GM18868 (cell line): ENCODE results near the gene SAMSN1.
"Not testable (repeated sequence)": the region's sequence is repeated elsewhere in the genome, so short reads cannot be mapped to it uniquely, and the experiment has no call there.

Experiments used
- ATAC-seq: cut with Tn5 transposase; IDR thresholded peaks from one replicate; pipeline ENCODE4 v1.9.1; 2021; ENCODE audit warnings: mild to moderate bottlenecking, moderate library complexity; ENCODE audit not compliant: unreplicated experiment

Gene SAMSN1

GRCh38 chr21:14533499-14534428 lies 12.4 kb downstream of the SAMSN1 start:
- ATAC-seq, result peak; percentile 88

DNA sequence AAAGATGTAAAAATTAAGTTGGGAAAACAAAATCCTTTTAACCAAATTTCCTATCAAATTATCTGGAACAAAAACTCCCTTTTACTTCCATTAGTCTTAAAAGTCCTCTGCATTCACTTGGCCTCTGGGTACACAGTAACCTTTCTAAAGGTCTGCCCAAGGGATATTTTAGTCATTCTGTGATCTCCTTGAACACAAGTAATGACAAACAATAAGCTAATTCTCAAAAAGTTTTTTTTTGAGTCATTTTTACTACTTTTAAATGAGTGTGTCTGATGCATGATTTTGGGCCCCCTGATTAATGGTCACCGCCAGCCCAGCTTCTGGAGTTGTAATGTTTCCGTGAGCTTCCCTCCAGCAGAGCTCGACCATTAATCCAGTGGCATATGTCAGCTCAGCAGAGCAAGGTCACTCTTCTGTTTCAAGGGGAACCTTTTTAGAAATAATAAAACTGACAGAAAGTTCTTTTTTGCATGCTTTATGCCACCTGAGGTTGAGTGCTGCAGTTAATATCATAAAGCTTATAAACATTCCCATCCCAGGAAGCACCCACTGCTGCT lies 14.3 kb downstream of the SAMSN1 start:
- no peak for ATAC-seq

GRCh38 chr21:14530592-14530991 lies 15.5 kb downstream of the SAMSN1 start:
- no peak for ATAC-seq

GRCh38 chr21:14528815-14529214 lies 17.3 kb downstream of the SAMSN1 start:
- ATAC-seq, result no peak

- no peak for ATAC-seq
These were observed 18.1 kb downstream of the SAMSN1 start for GRCh38 chr21:14527696-14528652.

DNA sequence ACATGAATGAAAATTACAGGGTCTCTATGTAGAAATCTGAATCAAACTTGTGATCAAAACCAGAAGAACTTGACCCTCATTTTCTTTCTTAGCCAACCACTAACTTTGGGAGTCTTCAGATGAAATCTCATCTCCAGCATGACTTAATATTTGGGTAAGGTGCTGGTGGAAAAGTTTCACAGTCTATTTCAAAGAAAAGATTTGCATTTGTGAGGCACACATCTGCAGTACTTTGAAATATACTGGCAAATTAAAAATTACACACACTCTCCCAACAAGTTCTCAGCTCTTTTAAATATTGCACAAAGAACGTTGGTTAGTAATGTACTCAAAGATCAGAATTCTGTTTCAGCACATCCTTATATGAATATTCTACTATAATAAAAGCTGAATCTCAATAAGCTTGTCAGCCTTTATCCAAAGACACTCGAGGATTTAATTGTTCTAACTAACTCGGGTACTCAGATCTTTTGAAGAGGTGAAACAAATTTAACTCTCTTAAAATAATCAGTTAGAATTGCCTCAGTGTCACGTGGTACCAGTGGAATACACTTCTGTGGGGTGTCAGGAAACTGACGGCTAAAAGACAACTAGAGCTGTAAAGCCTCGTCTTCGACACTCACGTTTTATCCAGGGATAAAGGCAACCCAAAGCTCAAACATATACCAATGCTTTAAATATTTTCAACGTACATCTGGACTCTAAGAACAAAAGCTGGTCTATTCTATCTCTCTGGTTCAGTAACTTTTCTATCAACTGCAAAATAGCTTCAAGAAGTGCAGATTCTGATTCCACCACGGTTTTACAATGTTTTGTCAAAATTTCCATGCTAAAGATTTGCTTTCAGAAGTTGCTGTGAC lies 19.0 kb downstream of the SAMSN1 start:
- peak; percentile 26 for ATAC-seq

- ATAC-seq, result no peak
These were observed 19.9 kb downstream of the SAMSN1 start for GRCh38 chr21:14526199-14526598.

DNA sequence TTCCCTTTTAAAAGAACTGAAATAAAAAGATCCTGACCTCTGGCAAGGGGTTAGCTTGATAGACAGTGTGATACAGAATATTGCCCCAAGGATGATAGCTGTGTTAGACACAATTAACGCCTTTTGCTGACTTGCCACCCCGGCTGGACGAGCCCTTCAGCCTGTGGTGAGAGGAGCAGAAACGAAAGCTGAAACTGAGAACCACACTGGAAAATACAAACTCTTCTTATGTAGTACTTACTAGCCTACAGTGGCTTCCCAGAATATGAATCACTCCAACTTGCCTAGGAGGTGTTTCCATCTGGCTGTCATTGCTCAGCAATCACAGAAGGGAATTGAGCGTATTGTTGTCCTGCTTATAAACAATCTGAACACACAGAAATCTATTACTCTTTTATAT lies 22.9 kb downstream of the SAMSN1 start:
- peak; percentile 81 for ATAC-seq

DNA sequence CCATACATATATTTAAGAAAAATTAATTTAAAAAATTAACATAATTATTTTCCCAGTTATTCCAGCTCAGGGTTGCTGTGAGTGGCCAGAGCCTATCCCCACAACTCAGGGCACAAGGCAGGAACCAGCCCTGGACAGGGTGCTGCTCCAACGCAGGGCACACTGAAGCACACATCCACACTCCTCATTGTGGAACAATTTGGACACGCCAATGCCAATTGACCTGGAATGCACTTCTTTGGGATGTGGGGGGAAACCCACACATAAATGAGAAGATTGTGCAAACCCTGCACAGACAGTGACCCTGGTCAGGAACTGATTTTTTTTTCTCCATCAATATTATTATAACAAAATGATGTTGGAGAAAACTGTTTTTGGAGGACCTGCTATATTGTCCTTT lies 23.4 kb downstream of the SAMSN1 start:
- no peak for ATAC-seq

GRCh38 chr21:14520535-14520934 lies 25.6 kb downstream of the SAMSN1 start:
- ATAC-seq, result peak; percentile 40

GRCh38 chr21:14519000-14519399 lies 27.1 kb downstream of the SAMSN1 start:
- ATAC-seq, result no peak

DNA sequence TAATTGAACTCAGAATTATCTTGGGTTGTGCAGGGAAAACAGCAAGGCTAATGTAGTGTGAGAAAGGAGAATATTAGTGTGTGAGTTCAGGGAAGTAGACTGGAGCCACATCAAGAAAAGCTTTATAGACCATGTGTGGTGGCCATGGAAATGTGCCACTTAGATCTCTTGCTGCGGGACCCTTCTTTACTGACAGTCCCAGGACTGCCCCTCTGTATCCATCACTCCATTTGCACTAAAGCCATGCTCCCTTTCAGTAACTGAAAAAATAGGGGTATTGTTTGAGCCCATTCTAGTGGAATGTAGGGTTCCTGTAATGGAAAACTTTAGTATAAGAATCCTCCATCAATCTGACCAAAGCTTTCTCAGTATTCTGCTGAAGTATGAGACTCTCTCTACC lies 32.3 kb downstream of the SAMSN1 start:
- no peak for ATAC-seq

DNA sequence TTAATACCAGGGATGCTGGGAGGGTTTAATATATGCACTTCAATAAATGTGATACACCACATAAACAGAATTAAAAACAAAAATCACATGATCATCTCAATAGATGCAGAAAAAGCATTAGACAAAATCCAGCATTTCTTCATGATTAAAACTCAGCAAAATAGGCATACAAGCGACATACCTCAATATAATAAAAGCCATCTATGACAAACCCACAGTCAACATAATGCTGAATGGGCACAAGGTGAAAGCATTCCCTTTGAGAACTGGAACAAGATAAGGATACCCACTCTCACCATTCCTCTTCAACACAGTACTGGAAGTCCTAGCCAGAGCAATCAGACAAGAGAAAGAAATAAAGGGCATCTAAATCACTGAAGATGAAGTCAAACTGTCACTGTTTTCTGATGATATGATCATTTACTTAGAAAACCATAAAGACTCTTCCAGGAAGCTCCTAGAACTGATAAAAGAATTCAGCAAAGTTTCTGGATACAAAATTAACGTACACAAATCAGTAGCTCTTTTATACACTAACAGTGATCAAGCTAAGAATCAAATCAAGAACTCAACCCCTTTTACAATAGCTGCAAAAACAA lies 39.2 kb downstream of the SAMSN1 start:
- not testable (repeated sequence) for ATAC-seq

GRCh38 chr21:14500873-14501272 lies 45.2 kb downstream of the SAMSN1 start:
- no peak for ATAC-seq

GRCh38 chr21:14499316-14499715 lies 46.8 kb downstream of the SAMSN1 start:
- ATAC-seq, result no peak

GRCh38 chr21:14497825-14498224 lies 48.3 kb downstream of the SAMSN1 start:
- ATAC-seq, result no peak

- ATAC-seq, result no peak
These were observed 51.0 kb downstream of the SAMSN1 start for GRCh38 chr21:14495075-14495474.

GRCh38 chr21:14494181-14494580 lies 51.9 kb downstream of the SAMSN1 start:
- ATAC-seq, result not testable (repeated sequence)

DNA sequence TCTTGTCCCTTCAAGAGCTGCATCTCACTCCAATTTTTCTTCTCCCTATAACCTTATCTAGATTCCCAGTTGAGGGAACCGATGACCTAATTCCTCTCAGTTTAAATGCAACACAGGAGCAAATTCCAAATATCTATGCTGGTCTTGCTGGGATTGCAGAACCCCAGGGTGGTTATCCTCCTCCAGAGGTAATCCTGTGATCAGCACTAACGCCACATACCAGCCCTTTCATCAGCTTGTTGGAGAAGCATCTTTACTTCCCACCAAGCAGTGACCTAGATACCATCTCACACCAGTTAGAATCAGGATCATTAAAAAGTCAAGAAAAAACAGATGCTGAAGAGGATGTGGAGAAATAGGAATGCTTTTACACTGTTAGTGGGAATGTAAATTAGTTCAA lies 52.4 kb downstream of the SAMSN1 start:
- ATAC-seq, result no peak

DNA sequence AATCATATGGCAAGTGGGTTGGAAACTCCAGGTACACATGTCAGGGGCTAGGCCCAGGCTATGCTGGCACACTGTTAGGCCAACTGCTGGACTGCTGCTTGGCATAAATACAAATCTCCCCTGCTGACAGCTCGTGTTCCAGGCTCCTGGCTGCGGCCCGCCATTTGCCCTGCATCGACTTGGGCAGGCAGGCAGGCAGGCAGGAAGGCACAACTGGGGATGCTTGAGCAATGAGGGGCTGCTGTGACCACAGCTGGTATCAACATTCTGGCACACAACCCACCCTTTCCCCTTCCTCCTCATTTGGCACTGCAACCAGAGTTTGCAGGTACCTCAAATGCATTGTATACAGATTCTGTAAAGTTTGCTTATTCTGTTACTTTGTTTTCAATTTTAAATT lies 53.2 kb downstream of the SAMSN1 start:
- no peak for ATAC-seq
